Fibroblast of skin of back (primary cell): ENCODE data around the gene NABP1. TPM values are rescaled to one million over a fixed set of nuclear protein-coding genes. Genes with fewer than 3 reads are reported as not detected.
"Not testable (repeated sequence)": the region's sequence is repeated elsewhere in the genome, so short reads cannot be mapped to it uniquely, and the experiment has no call there.

Experiments
- DNase-seq: peaks from one replicate; pipeline ENCODE4 v3.0.0-alpha.2; 2013
- polyA plus RNA-seq, 2 experiments: library from polyadenylated mRNA; unstranded; fragments of 120-200 nt; gene quantifications; one replicate each; pipeline ENCODE4 v1.2.1, GENCODE V29; 2013; ENCODE audit not compliant: insufficient read length in 2 of 2

NABP1 gene, protein sequence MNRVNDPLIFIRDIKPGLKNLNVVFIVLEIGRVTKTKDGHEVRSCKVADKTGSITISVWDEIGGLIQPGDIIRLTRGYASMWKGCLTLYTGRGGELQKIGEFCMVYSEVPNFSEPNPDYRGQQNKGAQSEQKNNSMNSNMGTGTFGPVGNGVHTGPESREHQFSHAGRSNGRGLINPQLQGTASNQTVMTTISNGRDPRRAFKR
- 15.9 TPM for polyA plus RNA-seq (2013, experiment 1 of 2; ENCODE audit: insufficient read length)
- polyA plus RNA-seq (2013, experiment 2 of 2; ENCODE audit: insufficient read length): 15.6 TPM

GRCh38 chr2:191677646-191678436 is at the start of gene NABP1:
TSS of gene NABP1 (plus strand) at chr2:191678136. CDS start at chr2:191678615, 479 bp downstream.
- peak; percentile 96 for DNase-seq

- no peak for DNase-seq
These were observed 48.9 kb upstream of the NABP1 start for GRCh38 chr2:191629001-191629453.

- DNase-seq: peak; percentile 28
These were observed 47.8 kb upstream of the NABP1 start for GRCh38 chr2:191629976-191630712.

DNA sequence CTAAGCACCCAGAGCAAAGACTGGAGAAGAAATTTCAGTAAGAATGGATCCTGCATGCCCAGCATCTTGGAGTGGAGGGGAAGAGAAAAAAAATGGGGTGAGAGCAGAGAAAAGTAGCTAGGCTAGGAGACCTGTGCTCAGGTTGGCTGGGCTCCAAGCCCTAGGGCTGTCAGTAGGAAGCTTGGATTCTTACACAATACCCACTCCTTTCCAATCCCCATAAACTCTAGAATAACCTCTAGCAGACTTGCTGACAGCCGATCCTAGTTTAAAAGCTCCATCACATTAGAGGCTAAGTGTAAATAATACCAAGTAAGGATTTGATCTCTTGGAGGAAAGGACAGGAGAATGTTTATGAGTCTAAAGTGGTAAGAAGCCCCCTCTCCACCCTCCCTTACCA is 46.2 kb upstream of the NABP1 start:
- DNase-seq: no peak

GRCh38 chr2:191632426-191632825 is 45.5 kb upstream of the NABP1 start:
- no peak for DNase-seq

DNA sequence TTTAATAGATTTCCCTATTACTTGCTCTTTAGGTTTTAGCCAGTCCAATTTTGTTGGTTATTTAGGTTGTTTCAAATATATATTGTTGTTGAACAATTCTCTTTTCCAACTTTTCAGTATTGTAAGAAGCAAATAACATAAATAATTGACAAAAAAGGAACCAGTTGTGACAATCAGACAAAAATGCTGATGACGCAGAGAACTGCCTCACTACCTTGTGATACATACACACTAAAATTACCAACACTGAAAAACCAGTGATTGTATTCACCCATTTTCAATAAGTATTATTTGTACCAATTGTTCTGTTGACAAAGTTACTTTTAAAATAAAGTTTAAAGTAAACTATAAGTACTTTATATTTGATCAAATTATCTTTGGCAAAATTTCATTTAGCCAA is 43.1 kb upstream of the NABP1 start:
- DNase-seq: no peak

DNA sequence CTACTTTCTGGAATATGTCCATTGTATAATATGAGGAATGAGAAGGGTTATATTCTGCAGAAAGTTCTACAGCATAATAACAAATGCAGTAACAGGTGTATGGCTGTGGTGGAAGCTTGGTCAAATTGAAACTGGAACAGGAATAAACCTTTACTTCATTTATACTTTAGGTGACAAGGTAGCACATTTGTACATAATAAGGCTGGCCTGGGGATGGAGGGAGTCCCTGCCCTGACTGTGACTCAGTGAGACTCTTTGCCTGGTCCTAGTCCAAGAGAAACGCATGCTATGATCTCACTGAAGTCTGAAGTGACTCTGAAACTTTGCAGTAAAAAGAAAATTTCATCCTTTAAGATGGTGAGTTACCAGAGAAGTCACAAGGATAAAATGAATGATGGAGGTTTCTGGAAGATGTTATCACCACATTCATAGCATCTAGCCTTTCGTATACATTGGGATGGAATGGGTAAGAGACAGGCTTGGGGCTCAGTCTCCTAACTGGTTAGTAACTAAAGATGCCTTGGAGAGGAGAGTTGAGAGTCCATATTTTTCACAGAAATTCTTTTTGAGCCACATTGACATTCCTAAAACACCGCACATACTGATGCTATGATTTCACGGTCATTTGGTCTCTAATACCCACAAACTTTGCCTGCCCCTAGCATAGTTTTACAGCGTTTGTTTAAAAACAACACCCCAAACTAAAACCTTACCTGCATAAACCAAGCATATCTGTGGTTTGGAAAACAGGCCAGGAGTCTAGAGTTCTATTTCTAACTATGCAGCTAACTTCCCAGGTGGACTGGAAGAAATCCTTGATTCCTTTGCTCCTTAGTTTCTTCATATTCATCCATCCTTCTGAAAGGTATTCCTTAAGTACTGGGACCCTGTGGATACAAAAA is 42.4 kb upstream of the NABP1 start:
- DNase-seq: peak; percentile 94

DNA sequence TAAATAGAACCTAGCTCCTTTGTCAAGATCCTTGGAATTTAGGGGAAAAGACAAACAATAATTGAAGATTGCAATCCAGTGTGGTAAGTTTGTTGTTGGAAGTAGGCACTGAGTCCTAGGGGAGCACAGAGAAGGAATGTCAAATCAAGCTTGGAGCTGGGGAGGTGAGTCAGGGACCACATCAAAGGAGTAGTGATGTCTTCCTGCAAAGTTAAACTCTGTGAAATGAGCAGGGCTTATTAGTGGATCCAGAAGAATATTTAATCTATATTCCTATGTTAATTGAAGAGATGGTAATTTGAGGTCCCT is 41.7 kb upstream of the NABP1 start:
- peak; percentile 93 for DNase-seq

DNA sequence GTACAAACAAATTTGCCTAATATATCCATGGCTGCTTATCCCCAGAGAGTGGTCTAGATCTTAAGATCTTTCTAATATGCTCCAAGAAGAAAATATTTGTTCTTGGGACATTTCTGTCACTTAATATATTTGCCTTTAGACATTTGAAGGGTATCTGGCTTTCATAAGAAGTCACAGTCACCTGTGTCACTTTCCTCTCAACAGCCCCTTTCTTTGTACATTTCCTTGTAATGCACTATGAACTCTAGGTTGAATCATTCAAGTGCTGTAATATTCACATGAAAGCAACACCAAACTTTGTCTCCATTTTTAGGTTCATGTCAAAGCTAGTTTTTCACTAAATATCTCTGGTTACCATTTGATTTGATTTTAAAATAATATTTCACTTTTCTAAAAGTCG is 41.4 kb upstream of the NABP1 start:
- no peak for DNase-seq

DNA sequence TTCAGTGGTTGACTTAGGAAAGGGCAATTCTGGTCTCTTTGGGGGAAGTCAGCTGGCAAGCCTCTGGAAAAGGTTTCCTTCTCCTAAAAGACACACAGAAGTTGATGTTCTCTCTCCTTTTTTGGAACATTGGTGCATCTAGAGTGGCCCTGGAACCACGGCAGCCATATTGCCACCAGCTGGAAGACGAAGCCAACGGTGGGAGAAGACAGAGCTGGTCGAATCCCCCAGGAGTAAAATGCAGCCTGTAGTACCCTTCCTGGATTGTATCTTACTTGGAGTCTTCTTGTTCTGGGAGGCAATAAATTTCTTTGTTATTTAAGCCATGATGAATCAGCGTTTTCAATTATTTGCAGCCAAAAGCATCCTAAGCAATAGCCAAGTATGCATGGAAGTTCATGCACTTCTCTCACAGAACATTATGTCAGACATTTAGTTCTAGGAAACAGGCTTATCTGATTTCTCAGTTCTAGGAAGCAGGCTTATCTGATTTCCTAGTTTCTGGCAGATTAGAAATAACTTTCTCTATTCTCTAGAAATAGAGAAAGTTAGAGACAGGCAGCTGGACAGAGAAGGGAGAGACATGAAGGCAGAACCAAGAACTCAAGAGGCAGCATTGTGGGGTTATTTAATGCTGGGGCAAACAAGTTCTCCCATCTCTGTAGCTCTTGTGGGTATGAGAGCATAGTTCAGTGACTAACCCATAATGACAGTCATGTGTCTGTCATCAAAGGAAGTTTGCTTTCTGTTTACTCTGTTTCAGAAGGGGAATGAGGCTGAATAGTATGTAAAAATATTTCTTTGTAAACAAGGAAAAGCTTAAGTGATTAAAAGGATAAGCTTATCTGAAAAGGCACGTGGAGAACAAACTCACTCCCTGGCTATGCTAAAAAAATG is 40.5 kb upstream of the NABP1 start:
- DNase-seq: peak; percentile 58

DNA sequence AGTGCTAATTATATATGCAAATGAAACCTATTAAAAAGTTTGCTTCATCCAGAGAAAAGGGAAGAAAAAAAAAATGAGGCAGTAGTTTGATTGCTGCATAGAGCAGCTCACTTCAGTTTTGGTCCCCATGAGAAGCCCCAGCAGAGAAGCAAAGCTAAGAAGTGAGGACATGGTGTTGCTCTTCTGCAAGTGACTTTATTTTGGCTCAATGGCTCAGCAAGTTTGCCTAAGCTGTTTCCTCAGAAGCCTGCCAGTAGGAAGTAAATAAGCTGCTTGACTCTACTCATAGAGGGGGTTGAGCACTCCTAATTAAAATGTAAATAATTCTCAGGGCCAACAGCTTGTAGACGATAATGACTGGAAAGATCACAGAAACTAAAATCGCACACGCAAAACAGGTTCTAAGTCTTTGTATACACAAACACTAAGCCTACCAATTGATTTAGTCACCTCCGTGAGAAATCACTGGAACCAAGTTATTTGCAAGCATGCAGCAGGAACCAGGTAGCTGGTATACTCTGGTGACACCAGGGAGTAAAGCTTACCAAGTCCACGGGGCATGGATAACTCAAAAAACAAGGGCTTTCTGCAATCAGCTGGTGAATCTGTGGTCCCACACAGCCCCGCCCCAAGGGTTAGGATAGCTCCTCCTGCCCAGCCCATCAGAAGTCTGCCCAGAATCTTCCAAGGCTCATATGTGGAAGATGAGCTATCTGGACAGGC is 39.7 kb upstream of the NABP1 start:
- no peak for DNase-seq

DNA sequence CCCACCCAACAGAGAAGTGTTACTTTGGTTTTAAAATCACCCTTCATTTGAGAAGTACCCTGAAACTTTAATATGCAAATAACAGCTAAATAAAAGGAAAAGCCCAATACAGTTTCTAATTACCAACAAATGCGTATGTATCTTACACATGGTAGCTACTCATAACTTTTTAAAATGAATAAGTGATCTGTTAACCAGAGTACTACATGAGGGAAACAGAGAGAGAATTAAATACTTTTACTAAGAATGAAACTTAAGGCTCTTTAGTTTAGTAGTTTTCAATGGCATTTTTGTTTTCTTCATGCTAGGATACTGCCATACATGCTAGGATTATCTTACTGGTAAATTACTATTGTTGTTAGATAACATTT is 39.1 kb upstream of the NABP1 start:
- no peak for DNase-seq

DNA sequence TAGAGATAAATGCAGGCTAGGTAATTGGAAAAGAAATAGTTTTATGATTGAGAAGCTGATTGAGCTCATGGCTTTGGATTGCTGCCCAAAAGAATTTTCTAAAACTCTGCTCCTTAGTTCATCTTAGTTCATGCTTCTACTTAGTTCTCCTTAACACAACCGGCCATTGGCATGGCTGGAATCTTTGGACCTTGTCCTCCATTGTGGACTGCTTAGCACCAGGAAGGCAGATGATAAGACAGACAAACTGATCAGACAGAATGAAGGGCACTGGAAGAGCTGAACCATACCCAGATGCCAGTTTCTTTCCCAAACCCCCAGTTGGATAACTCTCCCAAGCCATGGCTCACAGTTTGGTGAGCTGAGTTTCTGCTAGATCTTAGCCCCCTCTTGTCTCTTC is 36.3 kb upstream of the NABP1 start:
- no peak for DNase-seq

DNA sequence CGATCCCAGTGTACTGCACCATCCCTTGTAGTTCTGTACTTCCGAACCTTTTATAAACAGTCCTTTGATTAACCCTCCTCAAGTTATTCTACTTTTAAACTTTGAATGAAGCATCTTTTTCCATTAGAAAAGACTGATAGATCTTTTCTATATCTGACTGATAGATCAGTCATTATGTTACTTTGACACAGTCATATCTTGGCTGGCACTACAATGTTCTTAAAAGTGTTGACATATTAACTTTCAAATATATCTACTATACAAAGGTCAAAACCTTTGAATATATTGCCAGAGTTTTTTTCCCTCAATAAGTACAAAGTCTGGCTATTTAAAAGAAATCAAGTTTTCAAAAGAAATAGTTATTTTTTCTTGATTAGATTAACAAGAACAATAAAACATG is 35.4 kb upstream of the NABP1 start:
- DNase-seq: no peak

DNA sequence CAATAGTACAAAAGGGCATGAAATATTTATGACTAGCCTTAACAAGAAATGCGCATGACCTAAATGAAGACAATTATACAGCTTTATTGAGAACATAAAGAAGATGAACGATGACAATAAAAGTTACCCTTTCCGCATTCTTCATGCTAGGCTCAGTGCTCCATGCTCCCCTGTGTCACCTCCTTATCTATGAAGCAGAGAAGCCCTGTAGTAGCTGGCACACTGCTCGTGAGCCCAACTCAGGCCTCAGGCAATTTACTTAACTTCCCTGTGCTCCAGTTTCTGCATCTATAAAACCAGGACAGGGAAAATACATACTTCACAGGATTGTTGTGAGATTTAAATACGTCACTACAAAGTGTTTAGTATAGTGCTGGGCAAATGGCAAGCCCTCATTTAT is 34.5 kb upstream of the NABP1 start:
- DNase-seq: no peak

DNA sequence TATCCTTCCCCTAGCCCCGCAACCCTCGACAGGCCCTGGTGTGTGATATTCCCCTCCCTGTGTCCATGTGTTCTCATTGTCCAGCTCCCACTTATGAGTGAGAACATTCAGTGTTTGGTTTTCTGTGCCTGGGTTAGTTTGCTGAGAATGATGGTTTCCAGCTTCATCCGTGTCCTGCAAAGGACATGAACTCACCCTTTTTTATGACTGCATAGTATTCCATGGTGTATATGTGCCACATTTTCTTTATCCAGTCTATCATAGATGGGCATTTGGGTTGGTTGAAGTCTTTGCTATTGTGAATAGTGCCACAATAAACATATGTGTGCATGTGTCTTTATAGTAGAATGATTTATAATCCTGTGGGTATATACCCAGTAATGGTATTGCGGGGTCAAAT is 33.3 kb upstream of the NABP1 start:
- DNase-seq: not testable (repeated sequence)

- DNase-seq: no peak
These were observed 32.9 kb upstream of the NABP1 start for GRCh38 chr2:191645032-191645431.

- DNase-seq: no peak
These were observed 32.3 kb upstream of the NABP1 start for GRCh38 chr2:191645434-191646162.

DNA sequence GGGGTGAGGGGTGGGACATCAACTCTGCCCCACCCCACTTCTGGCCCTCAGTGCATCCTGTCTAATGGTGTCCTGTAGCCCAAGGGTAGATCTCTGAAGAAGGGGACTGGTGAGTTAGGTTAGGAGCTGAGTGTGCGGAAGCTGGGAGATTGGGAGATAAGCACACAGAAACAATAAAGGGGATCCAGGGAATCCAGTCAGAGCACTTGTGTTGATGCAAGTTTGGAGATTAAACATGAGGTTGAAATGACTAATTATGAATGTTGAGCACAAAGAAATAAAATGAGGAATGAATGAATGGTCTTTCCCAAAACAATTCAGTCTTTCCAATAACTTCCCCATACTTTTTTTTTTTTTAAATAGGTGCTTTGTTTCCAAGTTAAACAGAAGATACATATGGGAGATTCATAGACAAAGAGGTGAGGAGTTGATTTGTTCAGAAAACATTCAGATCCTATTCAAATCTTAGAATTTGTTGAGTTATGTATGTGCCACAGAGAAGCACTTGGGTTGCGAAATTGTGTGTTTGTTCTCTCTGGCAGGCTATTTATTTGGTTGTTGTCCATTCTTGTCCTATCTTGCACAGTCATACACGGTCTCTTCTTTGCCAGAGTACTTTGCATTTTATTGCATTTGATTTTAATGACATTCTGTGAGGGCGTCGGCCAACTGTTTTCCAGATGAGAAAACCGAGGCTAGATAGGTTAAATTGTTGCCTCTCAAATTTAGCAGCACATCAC is 31.6 kb upstream of the NABP1 start:
- no peak for DNase-seq
